ENCODE measurements around the gene NANOS2.

The NANOS2 gene

DNA sequence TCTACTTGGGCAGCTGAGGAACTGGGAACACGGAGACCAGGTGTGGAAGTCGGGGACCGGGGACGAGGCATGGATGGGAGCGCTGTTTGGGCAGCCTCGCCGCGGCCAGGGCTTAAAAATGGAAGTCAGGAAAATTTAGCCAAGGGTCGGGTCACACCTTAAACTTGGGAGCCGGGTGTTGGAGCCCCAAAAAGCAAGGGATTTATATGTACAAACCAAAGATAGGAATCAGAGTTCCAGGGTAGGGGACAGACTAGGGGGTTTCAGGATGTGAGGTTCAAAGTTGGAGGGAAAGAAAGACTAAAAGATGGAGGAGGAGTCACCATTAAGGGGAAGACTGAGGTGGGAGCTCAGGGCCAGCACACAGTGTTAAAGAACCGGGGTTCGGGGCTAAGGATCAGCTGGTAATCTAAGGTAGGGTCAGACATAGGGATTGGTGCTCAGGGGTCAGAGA, 49.9 kb downstream of the NANOS2 start:
- Histone ChIP-seq H3K9ac (ENCODE audit: low read depth in 1 of 2, low read length in 2 of 2) (peak overlapping the region; percentile 54 to 71), H3K27me3 (ENCODE audit: control insufficient read depth in 1 of 2, insufficient read depth in 2 of 2, low read length in 2 of 2) (no peaks in the 10 kb centered on the region), H3K4me3 (ENCODE audit: low read depth in 1 of 2, low read length in 2 of 2) (peak overlapping the region; percentile 72 to 74), H3K36me3 (ENCODE audit: control insufficient read depth in 1 of 2, insufficient read depth in 2 of 2, low read length in 2 of 2) (peaks cover 0 to 2% of the 10 kb centered on the region in 2 donors), H3K27ac (ENCODE audit: low read depth, low read length) (peak overlapping the region; percentile 31), H3K4me1 (ENCODE audit: control insufficient read depth in 1 of 2, insufficient read depth in 2 of 2, low read length in 2 of 2) (peaks cover 5 to 25% of the 10 kb centered on the region in 2 donors), H3K9me3 (ENCODE audit: control insufficient read depth in 1 of 2, low read length in 2 of 2) (no peaks in the 10 kb centered on the region)

DNA sequence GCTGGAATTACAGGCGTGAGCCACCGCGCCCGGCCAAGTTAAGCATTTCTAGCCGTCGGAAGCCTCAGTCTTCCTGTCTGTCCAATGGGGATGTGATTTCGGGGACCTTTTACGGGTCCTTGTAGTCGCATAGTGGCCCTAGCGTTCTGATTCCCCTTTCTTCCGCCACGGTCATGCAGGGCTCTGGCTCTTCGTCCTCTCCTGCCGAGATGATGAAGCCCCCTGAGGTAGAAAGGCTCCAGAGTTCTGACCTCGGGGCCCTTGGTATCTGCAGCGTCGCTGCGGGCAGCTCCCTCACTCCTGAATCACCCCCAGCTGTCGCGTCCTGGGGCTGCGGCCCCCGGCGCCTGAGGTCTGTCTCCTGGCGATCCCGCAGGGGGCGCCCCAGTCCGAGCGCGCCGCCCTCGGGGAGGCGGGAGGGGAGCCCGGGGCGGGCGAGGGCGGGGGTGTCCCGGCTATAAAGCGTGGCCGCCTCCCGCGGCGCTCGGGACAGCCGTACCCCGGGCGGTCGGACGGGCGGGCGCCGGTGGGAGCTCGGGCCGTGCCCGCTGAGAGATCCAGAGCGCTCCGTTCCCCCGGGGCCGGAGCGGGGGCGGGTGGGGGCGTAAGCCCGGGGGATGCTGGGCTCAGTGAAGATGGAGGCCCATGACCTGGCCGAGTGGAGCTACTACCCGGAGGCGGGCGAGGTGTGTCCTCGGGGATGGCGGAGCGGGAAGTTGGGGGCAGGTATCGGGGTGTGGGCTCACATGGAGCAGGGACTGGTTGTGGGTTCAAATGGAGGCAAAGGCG, 50.5 kb downstream of the NANOS2 start, which contains the start of gene FOXA3:
FOXA3 (plus strand) TSS at position 487 of the 789 bp plus-strand sequence; CDS start at position 618, 131 bp downstream.
- Histone ChIP-seq H3K36me3 (ENCODE audit: control insufficient read depth in 1 of 2, insufficient read depth in 2 of 2, low read length in 2 of 2) (peaks cover 0 to 8% of the 10 kb centered on the region in 2 donors), H3K4me1 (ENCODE audit: control insufficient read depth in 1 of 2, insufficient read depth in 2 of 2, low read length in 2 of 2) (peaks cover 5 to 25% of the 10 kb centered on the region in 2 donors), H3K9ac (ENCODE audit: low read depth in 1 of 2, low read length in 2 of 2) (peak within 1 kb of the TSS; percentile 54 to 71), H3K27ac (ENCODE audit: low read depth, low read length) (peak within 1 kb of the TSS; percentile 31), H3K9me3 (ENCODE audit: control insufficient read depth in 1 of 2, low read length in 2 of 2) (no peaks in the 10 kb centered on the region), H3K27me3 (ENCODE audit: control insufficient read depth in 1 of 2, insufficient read depth in 2 of 2, low read length in 2 of 2) (no peaks in the 10 kb centered on the region), H3K4me3 (ENCODE audit: low read depth in 1 of 2, low read length in 2 of 2) (peak within 1 kb of the TSS; percentile 72 to 74)

DNA sequence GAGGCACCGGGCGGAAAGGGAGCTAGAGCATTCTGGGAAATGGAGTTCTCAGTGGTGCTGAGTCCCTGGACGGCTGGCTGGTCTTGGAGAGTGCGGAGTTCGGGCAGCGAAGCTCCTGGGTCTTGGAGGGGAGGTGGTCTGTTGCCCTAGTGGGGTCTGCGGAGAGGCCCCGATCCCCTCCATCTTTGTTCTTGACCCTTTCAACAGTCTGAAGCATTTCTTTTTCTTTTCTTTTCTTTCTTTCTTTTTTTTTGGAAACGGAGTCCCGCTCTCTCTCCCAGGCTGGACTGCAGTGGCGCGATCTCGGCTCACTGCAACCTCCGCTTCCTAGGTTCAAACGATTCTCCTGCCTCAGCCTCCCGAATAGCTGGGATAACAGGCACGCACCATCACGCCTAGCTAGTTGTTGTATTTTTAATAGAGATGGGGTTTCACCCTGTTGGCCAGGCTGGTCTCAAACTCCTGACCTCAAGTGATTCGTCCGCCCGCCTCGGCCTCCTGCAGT, 51.2 kb downstream of the NANOS2 start:
- Histone ChIP-seq H3K27ac (ENCODE audit: low read depth, low read length) (no peak overlapping the region), H3K36me3 (ENCODE audit: control insufficient read depth in 1 of 2, insufficient read depth in 2 of 2, low read length in 2 of 2) (peaks cover 0 to 11% of the 10 kb centered on the region in 2 donors), H3K9me3 (ENCODE audit: control insufficient read depth in 1 of 2, low read length in 2 of 2) (no peaks in the 10 kb centered on the region), H3K4me3 (ENCODE audit: low read depth in 1 of 2, low read length in 2 of 2) (peak overlapping the region; percentile 51 to 74), H3K27me3 (ENCODE audit: control insufficient read depth in 1 of 2, insufficient read depth in 2 of 2, low read length in 2 of 2) (no peaks in the 10 kb centered on the region), H3K4me1 (ENCODE audit: control insufficient read depth in 1 of 2, insufficient read depth in 2 of 2, low read length in 2 of 2) (peaks cover 5 to 25% of the 10 kb centered on the region in 2 donors), H3K9ac (ENCODE audit: low read depth in 1 of 2, low read length in 2 of 2) (peak overlapping the region in 1 of 2 donors; percentile 54)

Measured in duodenal mucosa (tissue), 2 donors.